K562 (cell line): ENCODE data around the gene ZNF438. TPM values are rescaled to one million over a fixed set of nuclear protein-coding genes. Genes with fewer than 3 reads are reported as not detected.

ENCODE experiments used
- ATAC-seq: fragments of 200-7000 bp; cut with Tn5 transposase; 3 replicates; pipeline ENCODE4 v1.9.1; 2020; ENCODE audit warnings: moderate library complexity
- BruUV-seq: library from RNA; stranded (reverse); fragments of 400-500 nt; replicated peaks from 2 replicates; lab custom pipeline; 2021; lab: Mats Ljungman, UMichigan
- CTCF ChIA-PET: fragments of 300-600 bp; formaldehyde crosslinking; extraction: SDS; loops from one replicate; lab custom pipeline; 2021; ENCODE audit warnings: low intra/inter-chr PET ratio; lab: Yijun Ruan, JAX
- POLR2A ChIA-PET: fragments of 300-600, 350-650 bp; sonication (Branson Sonifier 250); formaldehyde crosslinking; extraction: SDS; loops from one replicate; lab custom pipeline; 2021; ENCODE audit warnings: antibody characterized with exemption, inconsistent platforms; lab: Yijun Ruan, JAX
- DNase-seq, 4 experiments: peaks; one replicate each; pipeline versions ENCODE4 v3.0.0 to v3.0.0-alpha.2; 2011 to 2018; ENCODE audit warnings: low spot score in 3 of 4, mixed read lengths in 3 of 4; ENCODE audit errors: extremely low read depth in 1 of 4
- FAIRE-seq: peaks from 2 replicates; lab custom pipeline; 2011; peaks lifted over from hg19 to GRCh38; lab: Jason Lieb, UNC
- H2AFZ ChIP-seq: 2 replicates; pipeline ENCODE4 v1.6.0; 2011; ENCODE audit warnings: low read depth, low read length, control low read depth, inconsistent platforms
- H3K27ac ChIP-seq: fragments of 200-600 bp; 3 replicates; pipeline ENCODE4 v1.8.0; 2011; ENCODE audit warnings: low read depth, mild to moderate bottlenecking, control low read depth, inconsistent platforms, low read length, moderate library complexity, mixed read lengths; ENCODE audit errors: extremely low read depth
- H3K27me3 ChIP-seq, 2 experiments: fragments of 300-600 bp in 1 of 2; 2 replicates in 1 of 2; 3 replicates in 1 of 2; pipeline versions ENCODE4 v1.6.0 to v1.8.0; 2011; ENCODE audit warnings: inconsistent platforms in 2 of 2, low read length in 2 of 2, mild to moderate bottlenecking in 1 of 2, mixed read lengths in 1 of 2, moderate library complexity in 1 of 2; ENCODE audit not compliant: control insufficient read depth in 2 of 2, insufficient read depth in 2 of 2
- H3K36me3 ChIP-seq: fragments of 300-600 bp; 3 replicates; pipeline ENCODE4 v1.8.0; 2011; ENCODE audit warnings: mild to moderate bottlenecking, low read length, inconsistent platforms; ENCODE audit not compliant: control insufficient read depth, insufficient read depth
- H3K4me1 ChIP-seq, 2 experiments: fragments of 200-600 bp in 1 of 2; replicated peaks in 1 of 2; 2 replicates in 1 of 2; 3 replicates in 1 of 2; pipeline versions ENCODE4 v1.5.1 to v1.8.0; 2011; ENCODE audit warnings: inconsistent platforms in 2 of 2, low read length in 2 of 2, mild to moderate bottlenecking in 1 of 2, mixed read lengths in 1 of 2, moderate library complexity in 1 of 2; ENCODE audit not compliant: control insufficient read depth in 2 of 2, insufficient read depth in 2 of 2
- H3K4me2 ChIP-seq: 2 replicates; pipeline ENCODE4 v1.6.1; 2011; ENCODE audit warnings: low read length, control low read depth, inconsistent platforms, mixed read lengths; ENCODE audit not compliant: insufficient read depth
- H3K4me3 ChIP-seq: fragments of 200-600 bp; sonication (generic), shearing (Covaris generic); 2 replicates; pipeline ENCODE4 v1.5.1; 2016; ENCODE audit warnings: control low read depth, inconsistent platforms
- H3K79me2 ChIP-seq: fragments of 200-600 bp; 3 replicates; pipeline ENCODE4 v1.8.0; 2011; ENCODE audit warnings: low read length, inconsistent platforms; ENCODE audit not compliant: control insufficient read depth, insufficient read depth
- H3K9ac ChIP-seq, 2 experiments: 2 replicates each; pipeline versions ENCODE4 v1.6.0 to v1.6.1; 2011; ENCODE audit warnings: low read depth in 2 of 2, low read length in 2 of 2, control low read depth in 1 of 2, inconsistent platforms in 1 of 2, mild to moderate bottlenecking in 1 of 2, mixed read lengths in 1 of 2; ENCODE audit not compliant: insufficient read depth in 1 of 2
- H3K9me1 ChIP-seq: one replicate; pipeline ENCODE4 v1.6.0; 2011; ENCODE audit warnings: inconsistent platforms, mild to moderate bottlenecking, low read length, moderate library complexity; ENCODE audit not compliant: control insufficient read depth, insufficient read depth
- H3K9me3 ChIP-seq: replicated peaks from 2 replicates; pipeline ENCODE4 v1.5.1; 2011; ENCODE audit warnings: low read depth, low read length, inconsistent platforms; ENCODE audit not compliant: control insufficient read depth, insufficient read depth
- H4K20me1 ChIP-seq: replicated peaks from 2 replicates; pipeline ENCODE4 v1.6.1; 2011; ENCODE audit warnings: low read length, inconsistent platforms, mixed read lengths; ENCODE audit not compliant: control insufficient read depth, insufficient read depth
- CEBPB ChIP-seq: fragments of 450-650 bp; IDR thresholded peaks from 2 replicates; pipeline ENCODE4 v1.6.1; 2016; ENCODE audit warnings: missing genetic modification characterization, missing compliant biosample characterization
- FOXJ2 ChIP-seq: fragments of 200-800 bp; sonication (Bioruptor generic); IDR thresholded peaks from 2 replicates; pipeline ENCODE4 v1.6.1; 2016; ENCODE audit warnings: missing genetic modification characterization, missing compliant biosample characterization
- FOXJ3 ChIP-seq: sonication (generic); formaldehyde crosslinking; IDR thresholded peaks from 2 replicates; pipeline ENCODE4 v1.4.0; 2020; ENCODE audit warnings: mild to moderate bottlenecking, missing genetic modification reagents
- HNRNPL ChIP-seq: fragments of 200-400 bp; formaldehyde crosslinking; IDR thresholded peaks from 2 replicates; pipeline ENCODE4 v1.6.1; 2017; ENCODE audit warnings: low read depth, mild to moderate bottlenecking, low read length
- ILK ChIP-seq: fragments of 450-650 bp; IDR thresholded peaks from 2 replicates; pipeline ENCODE4 v1.6.1; 2016; ENCODE audit warnings: missing genetic modification characterization, low read depth, mild to moderate bottlenecking, missing compliant biosample characterization, moderate library complexity, borderline replicate concordance
- NFATC3 ChIP-seq: fragments of 450-650 bp; IDR thresholded peaks from 2 replicates; pipeline ENCODE4 v1.6.1; 2017; ENCODE audit warnings: mild to moderate bottlenecking
- NFE2 ChIP-seq: IDR thresholded peaks from 2 replicates; pipeline ENCODE4 v1.6.1; 2014; ENCODE audit warnings: antibody characterized with exemption, low read depth
- NR3C1 ChIP-seq: sonication (generic); formaldehyde crosslinking; IDR thresholded peaks from 2 replicates; pipeline ENCODE4 v1.8.1; 2022; ENCODE audit warnings: missing genetic modification reagents
- RFX7 ChIP-seq: fragments of 250-450 bp; sonication (Bioruptor Pico); IDR thresholded peaks from 2 replicates; pipeline ENCODE4 v1.5.1; 2021; ENCODE audit warnings: mild to moderate bottlenecking
- ZNF280B ChIP-seq: fragments of 250-450 bp; sonication (Bioruptor Pico); IDR thresholded peaks from 2 replicates; pipeline ENCODE4 v1.5.1; 2021; ENCODE audit warnings: mild to moderate bottlenecking
- WGBS: fragments of 100-300 bp; shearing (Covaris generic); methylation state at CpG from one replicate; pipeline ENCODE4 v1.1.6; 2016; ENCODE audit warnings: low coverage, mixed read lengths; ENCODE audit not compliant: insufficient coverage; ENCODE audit errors: missing lambda C conversion rate; 5-methylcytosine and 5-hydroxymethylcytosine counted together
- in situ Hi-C: fragments of 300-500 bp; cut with MboI; formaldehyde crosslinking; loops from 4 replicates; pipeline ENCODE4 v1.15.0; 2018; ENCODE audit warnings: inconsistent platforms, mixed read lengths
- intact Hi-C: fragments of 100-400 bp; cut with micrococcal nuclease; formaldehyde crosslinking; loops from 2 replicates; pipeline ENCODE4 v1.14.2; 2022
- polyA plus RNA-seq, 8 experiments: library from polyadenylated mRNA; depleted of rRNA in 4 of 8; stranded (reverse) in 5 of 8; unstranded in 3 of 8; fragments of >200 nt; fragmentation: Nextera tagmentation in 2 of 8; fragmentation: Illumina TruSeq in 1 of 8; extraction: Ambion mirVana in 2 of 8; extraction: Trizol in 1 of 8; gene quantifications; 2 replicates each; pipeline versions ENCODE4 v1.2.1 to v1.2.3, GENCODE V29; 2011 to 2014; ENCODE audit warnings: inconsistent platforms in 1 of 8, missing spikeins in 1 of 8
- total RNA-seq, 7 experiments: library from RNA; depleted of rRNA in 6 of 7; stranded (reverse); fragments of >200 nt in 6 of 7; fragmentation: Illumina TruSeq in 2 of 7; extraction: Trizol in 2 of 7; gene quantifications; 2 replicates each; pipeline versions ENCODE4 v1.2.1 to v1.2.3, GENCODE V29; 2011 to 2021; ENCODE audit warnings: low replicate concordance in 1 of 7

ZNF438 gene
- total and polyA plus RNA-seq, 9 of the 15 experiments (the other 6 are each of a cell fraction or from before 2014, with no cell fraction given), result 0.45 to 1.5 (median 0.91) TPM

- Histone ChIP-seq H4K20me1 (no peaks in the 10 kb centered on the region), H3K9ac (no peak overlapping the region), H3K9me1 (no peaks in the 10 kb centered on the region), H3K27ac (no peak overlapping the region), H3K4me2 (no peak overlapping the region), H3K36me3 (no peaks in the 10 kb centered on the region), H2AFZ (no peak overlapping the region), H3K27me3 (no peaks in the 10 kb centered on the region), H3K4me3 (no peak overlapping the region), H3K4me1 (no peaks in the 10 kb centered on the region), H3K79me2 (no peaks in the 10 kb centered on the region), H3K9me3 (no peaks in the 10 kb centered on the region)
- 0% methylated on average over 2 of the region's 2 CpGs for WGBS
- in situ Hi-C loops, result no loop called here
- intact Hi-C loops, result no loop called here
- CTCF ChIA-PET, result no interaction called here
- TF ChIP-seq NFE2, result no peak
- TF ChIP-seq NR3C1 (CRISPR knock-in tag), result no peak
- TF ChIP-seq CEBPB (tag), result no peak
- no peak for TF ChIP-seq FOXJ3 (CRISPR knock-in tag)
- no peak for TF ChIP-seq NFATC3
- TF ChIP-seq ZNF280B (CRISPR knock-in tag), result no peak
- TF ChIP-seq FOXJ2, result no peak
- TF ChIP-seq HNRNPL, result no peak
- TF ChIP-seq ILK (tag), result no peak
- TF ChIP-seq RFX7 (CRISPR knock-in tag), result no peak
- no peak for FAIRE-seq
- no peak for DNase-seq
- no peak for ATAC-seq
- BruUV-seq, result no TSS peak
- POLR2A ChIA-PET, result no interaction called here
Measured at GRCh38 chr10:30978843-30979242, 52.8 kb downstream of the ZNF438 start.
